Naive thymus-derived CD8-positive, alpha-beta T cell (primary cell): ENCODE results near the gene GRAP. TPM values are rescaled to one million over a fixed set of nuclear protein-coding genes. Genes with fewer than 3 reads are reported as not detected.

ENCODE experiments used
- ATAC-seq, 2 donors: fragments of 150-1000 bp; cut with Tn5 transposase in 1 of 2; sonication (Bioruptor Pico), chemical (Tn5 transposase) in 1 of 2; 1 replicate in 1 of 2; 2 replicates in 1 of 2; pipeline ENCODE4 v1.10.0; 2021; ENCODE audit warnings: mild to moderate bottlenecking in 2 of 2, moderate library complexity in 2 of 2
- POLR2A ChIA-PET: fragments of 350-600 bp; sonication (Branson Sonifier 250); formaldehyde crosslinking; loops from one replicate; lab custom pipeline; 2021; ENCODE audit warnings: antibody characterized with exemption; lab: Charles Lee
- DNase-seq, 10 donors: peaks; one replicate each; pipeline versions ENCODE4 v3.0.0 to v3.0.0-alpha.2; 2020 to 2022
- H3K27ac Mint-ChIP-seq, 10 donors: one replicate each; pipeline ENCODE4 v1.8.0; 2020 to 2022; ENCODE audit warnings: mild to moderate bottlenecking in 10 of 10, mixed read lengths in 10 of 10, moderate library complexity in 4 of 10, inconsistent platforms in 1 of 10
- H3K27me3 Mint-ChIP-seq, 5 donors: one replicate each; pipeline ENCODE4 v1.8.0; 2021 to 2022; ENCODE audit warnings: mixed read lengths in 5 of 5
- H3K36me3 Mint-ChIP-seq, 3 donors: one replicate each; pipeline ENCODE4 v1.8.0; 2020 to 2022; ENCODE audit warnings: mixed read lengths in 3 of 3, mild to moderate bottlenecking in 2 of 3, inconsistent platforms in 1 of 3
- H3K4me1 Mint-ChIP-seq, 4 donors: one replicate each; pipeline ENCODE4 v1.8.0; 2021 to 2022; ENCODE audit warnings: mixed read lengths in 4 of 4
- H3K4me3 Mint-ChIP-seq, 10 donors: one replicate each; pipeline ENCODE4 v1.8.0; 2020 to 2022; ENCODE audit warnings: mild to moderate bottlenecking in 10 of 10, mixed read lengths in 10 of 10, moderate library complexity in 6 of 10, inconsistent platforms in 1 of 10
- H3K9me3 Mint-ChIP-seq, 9 donors: one replicate each; pipeline ENCODE4 v1.8.0; 2020 to 2022; ENCODE audit warnings: mixed read lengths in 9 of 9, mild to moderate bottlenecking in 3 of 9, inconsistent platforms in 1 of 9, moderate library complexity in 1 of 9
- polyA plus RNA-seq, 3 donors: library from polyadenylated mRNA; unstranded; fragments of 300-500 nt; fragmentation: Illumina TruSeq; gene quantifications; one replicate each; pipeline ENCODE4 v1.2.3, GENCODE V29; 2021
- total RNA-seq, 8 experiments: library from RNA in 2 of 8; stranded (reverse) in 2 of 8; gene quantifications; one replicate each; pipeline ENCODE4 v1.2.3 and lab custom pipeline; 2021 to 2026

The GRAP gene
- total and polyA plus RNA-seq, 5 experiments from 2014 or later = 32.7 to 99.6 (median 69.9) TPM

DNA sequence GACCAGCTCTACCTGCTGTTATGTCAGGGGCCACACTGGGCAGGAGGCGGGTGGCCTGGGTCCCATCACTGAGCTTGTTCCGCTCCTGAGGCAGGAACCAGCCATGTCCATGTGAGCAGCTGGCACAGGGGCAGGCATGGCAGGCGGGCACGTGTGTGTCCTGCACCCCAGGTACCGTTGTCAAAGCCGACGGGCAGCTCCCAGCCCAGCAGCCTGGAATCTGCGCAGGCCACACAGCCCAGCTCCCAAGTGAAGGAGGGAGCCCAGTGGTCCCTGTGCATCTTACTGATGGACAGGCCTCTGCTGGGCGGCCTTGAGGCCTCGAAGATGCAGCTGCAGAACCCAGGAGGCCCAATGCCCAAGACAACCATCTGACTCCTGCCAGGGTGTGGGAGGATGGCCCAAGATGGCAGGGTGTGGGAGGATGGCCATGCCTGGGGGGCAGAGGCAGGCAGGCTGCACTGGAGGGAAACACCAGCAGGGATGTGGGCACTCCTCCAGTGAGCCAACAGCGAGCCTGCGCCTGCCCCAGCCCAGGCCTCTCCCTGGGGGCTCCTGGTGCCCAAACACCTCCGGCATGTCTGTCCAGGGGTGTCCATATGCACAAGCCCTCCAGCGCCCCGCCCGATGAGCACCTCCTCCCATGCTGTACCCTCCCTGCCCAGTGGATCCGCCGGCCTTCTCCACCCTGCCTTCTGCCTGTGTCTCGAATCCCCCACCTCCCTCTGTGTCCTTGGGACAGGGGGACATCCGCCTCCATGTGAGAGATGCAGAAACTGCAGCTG is 55.0 kb downstream of the GRAP start:
- peaks cover 2 to 13% (median 9%) of the 10 kb centered on the region in 3 donors for H3K36me3 Mint-ChIP-seq
- H3K27me3 Mint-ChIP-seq = no peaks in the 10 kb centered on the region
- H3K4me3 Mint-ChIP-seq = peak overlapping the region in 2 of 10 donors; percentile 10 to 54
- peaks cover 0 to 11% (median 8%) of the 10 kb centered on the region in 9 donors for H3K9me3 Mint-ChIP-seq
- POLR2A ChIA-PET = interaction anchor here (1.0 to 1.7 kb wide), 5 partner anchors 10 to 27 kb away, joined by 3 read pairs; no protein-coding TSS in a partner anchor
- H3K4me1 Mint-ChIP-seq = peaks cover 13 to 49% (median 33%) of the 10 kb centered on the region in 4 donors
- ATAC-seq (no peak), DNase-seq (no peak)
- H3K27ac Mint-ChIP-seq = peak overlapping the region in 2 of 10 donors; percentile 31 to 32

DNA sequence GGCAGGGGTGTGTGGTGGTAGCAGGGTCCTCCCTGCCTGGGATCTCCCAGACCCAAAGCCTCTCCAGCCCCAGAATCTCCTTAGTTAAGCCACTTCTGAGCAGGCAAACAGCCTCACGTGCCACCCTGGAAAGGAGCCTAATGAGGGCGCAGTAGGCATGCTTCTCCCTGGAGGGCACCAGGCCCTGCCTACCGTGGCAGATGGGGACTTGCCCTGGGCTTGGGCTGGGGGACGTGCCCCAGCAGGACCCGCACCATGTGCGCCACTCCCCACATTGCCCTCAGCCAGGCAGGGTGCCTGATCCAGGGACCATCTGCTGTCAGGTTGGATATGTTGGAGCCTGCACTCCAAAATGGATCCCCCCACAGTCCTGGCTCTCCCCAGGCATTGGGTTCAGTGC is 56.4 kb downstream of the GRAP start:
- ATAC-seq (no peak), DNase-seq (no peak)
- H3K4me3 Mint-ChIP-seq = no peak overlapping the region
- peaks cover 0 to 7% (median 5%) of the 10 kb centered on the region in 9 donors for H3K9me3 Mint-ChIP-seq
- H3K27ac Mint-ChIP-seq = peak overlapping the region in 1 of 10 donors; percentile 12
- H3K4me1 Mint-ChIP-seq = peaks cover 13 to 50% (median 34%) of the 10 kb centered on the region in 4 donors
- POLR2A ChIA-PET = interaction anchor here (1.1 kb wide), 1 partner anchor 11 kb away, joined by 3 read pairs; no protein-coding TSS in a partner anchor
- H3K36me3 Mint-ChIP-seq = peaks cover 1 to 10% (median 3%) of the 10 kb centered on the region in 3 donors
- no peaks in the 10 kb centered on the region for H3K27me3 Mint-ChIP-seq

DNA sequence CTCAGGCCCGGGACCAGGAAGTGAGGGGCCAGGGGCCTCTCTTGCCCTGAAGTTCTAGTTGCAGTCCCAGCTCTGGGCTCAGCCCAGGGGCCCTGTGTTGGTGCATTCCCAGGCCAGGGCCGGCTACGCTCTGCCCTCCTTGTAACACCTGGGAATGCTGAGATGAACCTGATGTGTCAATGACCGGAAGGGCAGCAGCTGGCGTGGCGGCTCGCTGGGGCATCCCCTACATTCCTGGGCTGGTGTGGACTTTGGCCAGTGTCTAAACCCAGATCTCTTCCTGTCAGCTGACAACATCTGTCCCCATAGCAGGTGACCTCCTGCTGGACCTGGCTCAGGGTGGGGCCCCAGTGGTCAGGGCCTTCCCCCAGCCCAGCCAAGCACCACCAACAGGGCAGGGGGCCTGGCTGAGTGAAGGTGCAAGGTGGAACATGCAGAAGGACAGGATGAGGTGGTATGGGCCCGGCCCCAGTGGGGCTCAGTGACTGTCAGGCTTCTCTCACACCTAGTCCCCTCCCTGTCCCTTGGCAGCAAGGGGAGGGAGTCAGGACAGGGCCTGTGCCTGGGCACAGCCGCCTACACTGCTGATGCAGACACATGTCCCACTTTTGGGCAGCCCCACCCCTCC is 58.1 kb downstream of the GRAP start:
- no peak for DNase-seq
- no peak overlapping the region for H3K4me3 Mint-ChIP-seq
- POLR2A ChIA-PET = no interaction called here
- H3K4me1 Mint-ChIP-seq = peaks cover 13 to 43% (median 27%) of the 10 kb centered on the region in 4 donors
- H3K27ac Mint-ChIP-seq = no peak overlapping the region
- ATAC-seq = no peak
- H3K36me3 Mint-ChIP-seq = peaks cover 0 to 6% (median 0%) of the 10 kb centered on the region in 3 donors
- no peaks in the 10 kb centered on the region for H3K9me3 Mint-ChIP-seq
- H3K27me3 Mint-ChIP-seq = no peaks in the 10 kb centered on the region

DNA sequence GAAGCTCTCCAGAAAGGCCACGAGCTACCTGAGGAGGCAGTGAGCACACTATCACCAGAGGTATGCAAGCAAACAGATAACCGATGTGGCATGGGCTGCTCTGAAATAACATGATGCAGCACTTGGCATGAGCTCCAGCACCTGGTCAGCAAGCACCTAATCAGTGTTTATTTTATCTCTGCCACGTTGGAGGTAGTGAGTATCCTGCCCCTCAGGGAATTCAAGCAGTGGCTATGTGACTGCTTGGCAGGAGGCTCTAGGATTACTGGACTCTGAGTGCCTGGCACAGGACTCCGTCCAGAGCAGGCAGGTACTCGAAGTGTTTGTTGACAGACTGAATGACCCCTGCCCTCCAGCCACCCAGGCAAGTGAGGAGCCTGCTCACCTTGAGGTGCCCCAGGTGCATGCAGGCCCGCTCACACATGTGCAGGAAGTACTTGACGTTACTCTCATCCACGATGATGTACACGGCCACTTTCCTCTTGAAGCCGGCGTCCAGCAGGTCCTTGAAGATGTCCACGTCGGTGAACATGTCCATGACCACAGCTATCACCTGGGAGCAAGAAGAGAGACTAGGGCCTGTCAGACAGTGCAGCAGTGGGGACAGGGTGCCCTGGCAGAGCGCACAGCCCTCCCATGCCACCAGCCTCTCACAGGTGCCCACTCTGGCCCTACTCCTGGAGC is 58.8 kb downstream of the GRAP start:
- DNase-seq (no peak), ATAC-seq (no peak)
- peak overlapping the region in 1 of 10 donors; percentile 48 for H3K27ac Mint-ChIP-seq
- no peaks in the 10 kb centered on the region for H3K27me3 Mint-ChIP-seq
- H3K36me3 Mint-ChIP-seq = peaks cover 0 to 6% (median 0%) of the 10 kb centered on the region in 3 donors
- H3K4me3 Mint-ChIP-seq = no peak overlapping the region
- H3K4me1 Mint-ChIP-seq = peaks cover 9 to 37% (median 21%) of the 10 kb centered on the region in 4 donors
- POLR2A ChIA-PET = interaction anchor here (0.9 kb wide), 1 partner anchor 35 kb away, joined by 3 read pairs; no protein-coding TSS in a partner anchor
- H3K9me3 Mint-ChIP-seq = no peaks in the 10 kb centered on the region

DNA sequence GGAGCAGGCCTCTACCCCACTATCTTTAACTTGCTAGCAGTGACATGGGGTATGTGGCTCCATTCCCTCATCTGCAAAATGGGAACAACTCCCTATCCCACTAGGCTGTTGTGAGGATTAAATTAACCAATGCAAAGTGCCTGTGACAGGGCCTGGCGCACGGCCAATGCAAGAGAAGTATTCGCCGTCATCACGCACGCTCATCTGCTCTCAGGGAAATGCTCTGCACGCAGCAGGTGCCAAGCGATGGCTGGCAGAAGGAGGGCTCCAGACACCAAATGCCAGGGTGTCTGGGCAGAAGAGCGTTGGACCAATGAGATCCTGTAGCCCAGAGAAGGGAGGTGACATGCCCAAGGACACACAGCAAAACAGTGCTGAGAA is 59.5 kb downstream of the GRAP start:
- H3K27ac Mint-ChIP-seq = peak overlapping the region in 2 of 10 donors; percentile 28 to 65
- POLR2A ChIA-PET = interaction anchor here (0.9 kb wide), 1 partner anchor 35 kb away, joined by 3 read pairs; no protein-coding TSS in a partner anchor
- no peak for DNase-seq
- no peak overlapping the region for H3K4me3 Mint-ChIP-seq
- no peaks in the 10 kb centered on the region for H3K27me3 Mint-ChIP-seq
- no peaks in the 10 kb centered on the region for H3K9me3 Mint-ChIP-seq
- ATAC-seq = no peak
- H3K36me3 Mint-ChIP-seq = peaks cover 0 to 6% (median 0%) of the 10 kb centered on the region in 3 donors
- peaks cover 3 to 29% (median 14%) of the 10 kb centered on the region in 4 donors for H3K4me1 Mint-ChIP-seq

DNA sequence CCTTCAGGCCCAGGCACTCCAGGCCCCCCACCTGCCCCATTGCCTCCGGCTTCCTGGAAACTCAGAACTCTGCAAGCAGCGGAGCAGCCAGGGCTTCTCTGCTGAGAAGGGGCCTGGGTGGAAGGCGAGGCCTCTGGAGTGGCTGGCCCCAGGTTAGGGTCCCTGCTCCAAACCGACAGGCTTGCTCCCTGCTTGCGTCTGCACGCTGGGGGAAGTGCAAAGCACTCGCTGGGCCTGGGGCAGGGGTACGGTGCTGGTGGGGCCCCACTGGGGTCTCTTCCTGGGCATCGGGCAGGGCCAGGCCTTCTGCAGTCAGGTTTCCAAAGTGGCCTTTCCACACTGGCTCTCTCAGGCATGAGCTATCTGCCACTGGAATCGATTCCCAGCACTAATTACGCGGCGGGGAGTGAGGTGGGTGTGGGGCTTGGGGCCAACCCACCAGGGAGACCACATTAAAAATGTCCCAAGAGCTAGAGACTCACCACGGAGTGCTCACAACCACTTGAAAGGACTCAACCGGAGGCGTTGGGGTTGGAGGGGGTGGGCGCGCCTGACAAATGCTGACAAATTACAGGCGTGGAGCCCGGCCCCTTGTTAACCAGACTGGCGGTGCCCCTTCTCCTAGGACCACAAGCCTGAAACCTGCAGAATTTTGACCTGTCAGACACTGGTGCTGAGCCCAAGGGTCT is 60.1 kb downstream of the GRAP start:
- H3K27me3 Mint-ChIP-seq = no peaks in the 10 kb centered on the region
- H3K9me3 Mint-ChIP-seq = no peaks in the 10 kb centered on the region
- POLR2A ChIA-PET = no interaction called here
- H3K4me1 Mint-ChIP-seq = peaks cover 2 to 25% (median 12%) of the 10 kb centered on the region in 4 donors
- H3K36me3 Mint-ChIP-seq = peaks cover 0 to 6% (median 0%) of the 10 kb centered on the region in 3 donors
- H3K27ac Mint-ChIP-seq = no peak overlapping the region
- ATAC-seq (peak in 1 of 2 donors; percentile 40), DNase-seq (no peak)
- no peak overlapping the region for H3K4me3 Mint-ChIP-seq

DNA sequence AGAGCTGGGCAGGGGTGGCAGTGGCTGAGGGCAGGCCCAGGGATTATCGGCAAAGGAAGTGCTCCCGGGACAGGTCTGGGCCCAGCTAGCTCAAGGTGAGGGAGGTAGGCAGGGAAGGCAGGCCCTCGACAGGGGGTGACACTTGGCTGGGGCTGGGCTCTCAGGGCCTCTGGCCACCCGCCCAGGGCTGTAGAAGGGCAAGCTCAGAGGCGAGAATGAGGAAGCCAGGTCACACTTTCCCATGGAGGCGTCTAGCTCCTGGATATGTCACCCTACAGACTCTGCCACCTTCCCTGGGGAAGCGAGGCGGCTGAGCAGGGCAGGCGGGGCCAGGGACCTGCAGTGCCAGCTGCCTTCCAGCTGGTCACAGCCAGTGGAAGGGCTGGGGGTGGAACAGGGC is 61.3 kb downstream of the GRAP start:
- Mint-ChIP-seq H3K27me3 (no peaks in the 10 kb centered on the region), H3K36me3 (peaks cover 0 to 6% (median 0%) of the 10 kb centered on the region in 3 donors), H3K27ac (no peak overlapping the region), H3K4me3 (no peak overlapping the region), H3K4me1 (peaks cover 2 to 16% (median 10%) of the 10 kb centered on the region in 4 donors), H3K9me3 (no peaks in the 10 kb centered on the region)
- no peak for DNase-seq
- POLR2A ChIA-PET = no interaction called here
- ATAC-seq = no peak

DNA sequence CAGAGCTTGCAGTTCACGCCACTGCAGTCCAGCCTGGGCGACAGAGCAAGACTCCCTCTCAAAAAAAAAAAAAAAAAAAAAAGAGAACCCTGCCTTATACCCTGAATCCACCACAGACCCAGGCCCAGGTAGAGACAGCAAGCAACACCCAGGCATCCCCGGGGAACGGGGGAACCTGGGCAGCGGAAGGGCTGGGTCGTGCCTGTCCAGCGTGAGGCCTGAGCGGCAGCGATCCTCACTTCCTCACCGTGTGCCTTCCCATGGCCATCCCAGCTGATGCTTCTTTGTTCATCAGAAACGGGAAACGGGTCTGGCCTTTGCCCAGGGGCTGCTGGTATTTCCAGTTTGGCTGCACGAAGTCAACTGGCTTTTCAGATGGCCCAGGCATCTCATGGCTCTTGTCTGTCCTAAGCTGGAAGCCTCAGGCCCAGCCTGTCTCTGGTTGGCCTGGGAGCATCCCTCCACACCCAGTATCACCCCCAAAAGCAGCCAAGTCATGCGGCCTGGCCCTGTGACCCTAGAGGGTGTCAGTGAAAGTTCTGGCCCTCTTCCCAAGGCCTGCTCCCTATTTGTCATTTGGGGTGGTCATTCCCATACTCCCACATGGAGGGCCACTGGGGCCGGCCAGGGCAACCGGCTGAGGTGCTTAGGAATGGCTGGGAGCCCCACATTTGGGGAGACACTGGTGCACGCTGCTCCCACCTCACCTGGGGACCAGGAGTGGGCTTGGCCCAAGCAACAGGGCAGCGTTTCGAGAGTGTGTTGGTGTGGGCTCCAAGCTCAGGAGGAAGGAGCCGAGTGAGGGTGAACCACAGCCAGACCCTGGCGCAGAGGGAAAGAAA is 62.3 kb downstream of the GRAP start:
- peaks cover 0 to 6% (median 0%) of the 10 kb centered on the region in 3 donors for H3K36me3 Mint-ChIP-seq
- H3K27me3 Mint-ChIP-seq = no peaks in the 10 kb centered on the region
- POLR2A ChIA-PET = no interaction called here
- no peak overlapping the region for H3K27ac Mint-ChIP-seq
- no peak overlapping the region for H3K4me3 Mint-ChIP-seq
- H3K4me1 Mint-ChIP-seq = peaks cover 0 to 16% (median 10%) of the 10 kb centered on the region in 4 donors
- no peaks in the 10 kb centered on the region for H3K9me3 Mint-ChIP-seq
- no peak for DNase-seq
- ATAC-seq = no peak

DNA sequence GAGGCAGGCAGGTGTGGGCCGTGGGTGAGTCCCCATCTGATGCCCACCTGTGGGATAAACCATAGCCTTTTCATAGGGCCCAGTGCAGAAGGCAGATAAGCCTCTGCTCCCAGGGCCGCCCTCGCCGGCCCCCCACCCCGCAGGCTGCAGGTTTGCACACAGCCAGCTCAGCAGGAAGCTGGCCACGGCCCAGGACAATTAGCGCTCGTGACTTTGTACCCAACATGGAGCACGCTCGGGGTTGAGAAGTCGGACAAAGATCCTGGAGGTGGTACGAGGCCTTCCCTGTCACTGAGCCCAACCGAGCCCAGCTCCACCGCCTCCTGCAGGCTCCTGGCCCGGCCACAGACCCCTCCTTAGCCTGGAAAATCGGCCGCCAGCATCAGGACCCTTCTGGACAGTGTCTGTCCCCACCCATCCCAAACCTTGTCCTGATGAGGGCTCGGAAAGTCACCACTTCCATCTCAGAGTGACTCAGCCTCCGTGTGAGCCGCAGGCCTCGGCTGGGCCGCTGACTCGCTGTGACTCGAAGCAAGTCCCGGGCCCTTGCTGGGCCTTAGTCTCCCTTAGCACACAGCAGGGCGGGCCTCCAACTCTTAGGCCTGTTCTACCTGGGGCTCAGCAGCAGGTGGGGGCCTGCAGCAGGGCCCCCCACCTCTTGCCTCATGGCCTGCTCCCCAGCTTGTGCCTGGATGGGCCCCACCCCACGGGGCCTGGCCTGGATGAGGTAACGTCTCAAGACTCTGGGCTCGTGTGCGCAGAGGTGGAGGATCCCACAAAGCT is 64.9 kb downstream of the GRAP start:
- H3K4me1 Mint-ChIP-seq = peaks cover 0 to 2% (median 2%) of the 10 kb centered on the region in 4 donors
- no peaks in the 10 kb centered on the region for H3K27me3 Mint-ChIP-seq
- POLR2A ChIA-PET = interaction anchor here (1.4 kb wide), 1 partner anchor 21 kb away, joined by 3 read pairs; no protein-coding TSS in a partner anchor
- DNase-seq (no peak), ATAC-seq (no peak)
- H3K27ac Mint-ChIP-seq = no peak overlapping the region
- H3K9me3 Mint-ChIP-seq = no peaks in the 10 kb centered on the region
- H3K4me3 Mint-ChIP-seq = no peak overlapping the region
- H3K36me3 Mint-ChIP-seq = peaks cover 0 to under 1% (median 0%) of the 10 kb centered on the region in 3 donors

DNA sequence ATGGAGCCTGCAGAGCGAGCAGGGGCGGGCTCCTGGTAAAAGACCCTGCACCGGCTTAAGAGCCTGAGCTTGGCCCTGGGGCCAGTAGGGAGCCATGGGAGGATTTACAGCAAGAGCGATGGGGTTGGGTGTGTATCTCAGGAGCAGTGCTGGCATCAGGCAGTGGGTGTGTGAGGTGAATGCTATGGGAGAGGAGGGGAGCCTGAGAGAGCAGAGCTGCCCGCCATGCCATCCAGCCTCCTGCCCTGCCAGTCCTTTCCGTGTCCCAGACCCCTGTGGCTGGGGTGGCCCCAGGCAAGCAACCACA is 65.5 kb downstream of the GRAP start:
- ATAC-seq (no peak), DNase-seq (no peak)
- POLR2A ChIA-PET = interaction anchor here (1.4 kb wide), 1 partner anchor 20 kb away, joined by 3 read pairs; no protein-coding TSS in a partner anchor
- Mint-ChIP-seq H3K9me3 (no peaks in the 10 kb centered on the region), H3K36me3 (peaks cover 0 to 2% (median 0%) of the 10 kb centered on the region in 3 donors), H3K4me3 (no peak overlapping the region), H3K4me1 (no peaks in the 10 kb centered on the region), H3K27ac (peak overlapping the region in 1 of 10 donors; percentile 70), H3K27me3 (no peaks in the 10 kb centered on the region)
